Cardiac ventricle fibroblast (primary cell): Measurements from ENCODE around the gene FDXACB1. TPM values are rescaled to one million over a fixed set of nuclear protein-coding genes. Genes with fewer than 3 reads are reported as not detected.

Experiments
- total RNA-seq: library from RNA; depleted of rRNA; stranded (reverse); fragments of >200 nt; gene quantifications from 2 replicates; pipeline ENCODE4 v1.2.3, GENCODE V29; 2015

The FDXACB1 gene, protein sequence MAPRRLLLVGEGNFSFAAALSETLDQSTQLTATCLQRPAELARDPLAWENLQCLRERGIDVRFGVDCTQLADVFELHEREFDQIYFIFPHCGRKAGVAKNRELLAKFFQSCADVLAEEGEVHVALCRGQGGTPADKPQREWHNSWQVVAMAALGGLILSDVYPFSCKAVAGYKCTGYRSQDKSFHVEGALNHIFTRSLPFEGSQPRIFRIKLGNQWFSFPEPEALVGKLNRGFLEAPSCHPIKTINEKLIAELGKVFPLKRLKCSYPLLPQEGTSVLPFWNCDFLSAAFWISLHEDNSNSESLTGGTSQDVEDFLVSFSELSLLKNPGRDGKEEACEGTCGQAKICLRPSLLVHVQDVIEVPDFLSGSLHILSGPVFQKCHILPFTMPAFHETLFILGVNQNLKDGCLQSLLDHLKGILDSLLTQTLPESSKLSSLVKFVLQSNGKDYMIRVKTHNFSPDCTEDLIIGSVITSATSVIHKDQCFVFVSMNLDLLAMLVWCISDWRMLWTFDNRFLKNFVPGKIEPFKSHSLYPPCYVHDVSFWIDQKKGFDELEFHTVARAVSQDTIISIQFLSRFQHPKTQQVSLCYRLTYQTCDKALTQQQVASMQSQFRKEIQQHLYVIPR
- total RNA-seq = 1.5 and 2.5 TPM in 2 replicates

DNA sequence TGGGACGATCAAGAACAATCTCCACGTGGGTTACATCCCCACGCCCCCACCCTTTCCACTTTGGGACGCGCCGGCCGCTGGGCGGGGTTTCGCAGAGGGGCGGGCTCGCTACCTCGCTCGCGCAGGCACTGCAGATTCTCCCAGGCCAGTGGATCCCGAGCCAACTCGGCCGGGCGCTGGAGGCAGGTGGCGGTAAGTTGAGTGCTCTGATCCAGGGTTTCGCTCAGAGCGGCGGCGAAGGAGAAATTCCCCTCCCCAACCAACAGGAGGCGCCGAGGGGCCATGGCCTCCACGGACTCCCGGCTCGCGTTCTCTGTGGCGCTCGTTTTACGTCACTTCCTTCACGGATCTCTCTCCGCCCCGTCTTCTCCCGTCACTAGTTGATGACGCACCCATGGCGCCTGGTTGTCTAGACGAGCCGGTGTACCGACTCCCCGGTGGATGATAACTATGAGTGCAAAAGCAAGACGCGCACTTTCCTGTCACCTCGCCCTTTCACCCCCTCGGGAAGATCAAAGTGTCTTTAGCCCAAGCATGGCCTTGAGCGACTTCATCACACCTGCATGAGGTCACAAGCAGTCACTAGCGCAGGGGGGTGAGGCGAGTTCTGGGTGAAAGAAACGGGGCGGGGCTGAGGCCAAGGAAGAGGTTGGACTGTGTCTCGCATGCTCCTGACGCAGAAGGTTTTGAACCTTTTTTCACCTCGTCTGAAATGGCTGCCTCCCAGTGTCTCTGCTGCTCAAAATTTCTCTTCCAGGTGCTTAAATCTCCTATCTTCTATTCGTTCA lies at the start of gene FDXACB1, which contains the start of gene CFAP68:
Gene FDXACB1, minus strand, starts transcription at position 317 of the 788 bp plus-strand sequence. Its CDS starts 33 bp downstream, at position 284.
Gene CFAP68, plus strand, starts transcription at position 693 of the 788 bp plus-strand sequence. Its CDS starts 20 bp downstream, at position 713.

DNA sequence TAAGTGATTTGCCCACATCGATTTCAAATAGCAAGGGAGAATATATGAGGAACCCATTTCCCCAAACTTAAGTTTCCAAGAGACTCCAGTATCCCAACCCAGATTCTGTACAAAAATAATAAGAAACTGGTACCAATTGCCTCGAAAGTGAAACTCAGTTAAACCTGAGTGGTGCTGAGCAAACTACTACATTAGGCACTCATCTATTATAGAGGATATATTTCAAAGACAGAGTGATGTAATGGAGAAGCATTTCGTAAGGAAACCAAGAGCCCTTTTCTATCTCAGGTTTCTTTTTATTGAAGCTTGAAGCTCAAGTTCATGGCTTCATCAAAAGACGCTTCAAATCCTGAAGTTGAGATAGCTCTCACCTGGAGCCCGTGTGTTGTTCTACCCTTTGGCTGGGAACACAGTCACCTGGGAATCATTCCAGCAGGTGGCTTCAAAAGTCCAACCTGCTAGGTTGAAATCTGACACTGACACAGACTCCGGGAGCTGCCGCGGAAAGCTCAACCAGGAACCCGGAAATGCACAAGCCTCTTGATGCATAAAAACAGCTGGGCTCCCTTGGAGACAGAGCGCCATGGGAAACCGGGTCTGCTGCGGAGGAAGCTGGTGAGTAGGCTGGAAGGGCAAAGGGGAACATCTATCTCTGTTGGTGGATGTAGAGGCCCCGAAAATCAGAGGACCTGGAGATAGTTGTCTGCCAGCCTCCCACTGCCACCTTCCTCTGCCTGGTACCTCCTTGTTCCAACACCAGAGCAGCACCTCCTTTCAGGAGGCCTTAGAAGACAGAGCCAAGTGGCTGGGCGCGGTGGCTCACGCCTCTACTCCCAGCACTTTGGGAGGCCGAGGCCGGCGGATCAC lies 39.7 kb upstream of the FDXACB1 start, which contains the start of gene C11orf52:
Gene C11orf52, plus strand, starts transcription at position 524 of the 867 bp plus-strand sequence. Its CDS starts 60 bp downstream, at position 584.

DNA sequence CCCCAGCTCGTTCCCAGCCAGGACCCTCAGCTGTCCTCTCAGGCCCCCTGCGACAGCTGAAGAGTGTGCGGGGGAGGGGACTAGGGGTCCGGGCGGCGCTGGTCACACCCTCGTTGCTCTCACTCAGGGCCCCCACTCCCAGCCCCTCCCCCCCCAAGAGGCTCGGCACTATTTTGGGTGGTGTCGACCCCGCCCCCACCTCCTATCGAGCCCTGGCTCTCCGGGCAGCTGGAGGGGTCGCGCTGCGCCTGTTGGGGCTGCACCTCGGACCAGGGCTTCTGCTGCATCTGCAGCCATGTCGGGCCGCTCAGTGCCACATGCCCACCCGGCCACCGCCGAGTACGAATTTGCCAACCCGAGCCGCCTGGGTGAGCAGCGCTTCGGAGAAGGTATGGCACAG lies 33.6 kb upstream of the FDXACB1 start, which contains the start of gene HSPB2:
Gene HSPB2, plus strand, starts transcription at position 200 of the 400 bp plus-strand sequence. Its CDS starts 96 bp downstream, at position 296.

DNA sequence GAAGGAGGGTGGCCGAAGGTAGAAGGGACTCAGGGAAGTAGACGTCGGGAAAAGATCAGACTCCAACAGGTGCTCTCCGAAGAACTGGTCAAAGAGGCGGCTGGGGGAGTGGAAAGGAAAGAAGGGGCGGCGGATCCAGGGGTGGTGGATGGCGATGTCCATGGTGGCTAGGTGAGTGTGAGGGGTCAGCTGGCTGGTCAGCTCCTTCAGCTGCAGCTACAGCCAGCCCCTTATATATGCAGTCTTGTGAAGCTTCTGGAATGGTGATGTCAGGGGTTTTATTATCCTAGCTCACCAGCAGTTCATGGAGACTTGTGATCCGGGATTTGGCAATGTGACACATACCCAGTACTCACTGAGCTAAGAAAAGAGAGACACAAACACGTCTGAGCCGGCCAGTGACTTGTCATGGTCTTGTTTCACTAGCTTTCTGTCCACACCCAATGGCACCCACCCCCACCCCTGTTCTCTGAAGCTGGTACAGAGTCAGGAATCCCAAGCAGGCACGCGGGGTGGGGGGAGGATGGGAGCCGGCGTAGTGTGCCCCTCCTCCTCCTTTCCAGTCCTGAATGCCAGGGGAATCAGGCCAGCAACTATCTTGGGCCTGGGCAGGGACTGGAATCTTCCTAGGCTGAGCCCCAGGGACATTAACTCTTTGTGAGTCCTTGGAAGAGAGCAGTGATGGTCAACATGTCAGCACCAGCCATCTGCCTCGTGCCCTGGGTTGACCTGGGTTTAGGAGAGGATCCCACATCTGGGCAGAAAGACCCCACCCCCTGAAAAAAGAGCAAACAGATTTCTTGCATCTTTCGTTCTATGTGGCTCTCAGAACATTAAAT lies 32.8 kb upstream of the FDXACB1 start, which contains the start of gene CRYAB:
Gene CRYAB, minus strand, starts transcription at position 208 of the 839 bp plus-strand sequence. Its CDS starts 46 bp downstream, at position 162.

DNA sequence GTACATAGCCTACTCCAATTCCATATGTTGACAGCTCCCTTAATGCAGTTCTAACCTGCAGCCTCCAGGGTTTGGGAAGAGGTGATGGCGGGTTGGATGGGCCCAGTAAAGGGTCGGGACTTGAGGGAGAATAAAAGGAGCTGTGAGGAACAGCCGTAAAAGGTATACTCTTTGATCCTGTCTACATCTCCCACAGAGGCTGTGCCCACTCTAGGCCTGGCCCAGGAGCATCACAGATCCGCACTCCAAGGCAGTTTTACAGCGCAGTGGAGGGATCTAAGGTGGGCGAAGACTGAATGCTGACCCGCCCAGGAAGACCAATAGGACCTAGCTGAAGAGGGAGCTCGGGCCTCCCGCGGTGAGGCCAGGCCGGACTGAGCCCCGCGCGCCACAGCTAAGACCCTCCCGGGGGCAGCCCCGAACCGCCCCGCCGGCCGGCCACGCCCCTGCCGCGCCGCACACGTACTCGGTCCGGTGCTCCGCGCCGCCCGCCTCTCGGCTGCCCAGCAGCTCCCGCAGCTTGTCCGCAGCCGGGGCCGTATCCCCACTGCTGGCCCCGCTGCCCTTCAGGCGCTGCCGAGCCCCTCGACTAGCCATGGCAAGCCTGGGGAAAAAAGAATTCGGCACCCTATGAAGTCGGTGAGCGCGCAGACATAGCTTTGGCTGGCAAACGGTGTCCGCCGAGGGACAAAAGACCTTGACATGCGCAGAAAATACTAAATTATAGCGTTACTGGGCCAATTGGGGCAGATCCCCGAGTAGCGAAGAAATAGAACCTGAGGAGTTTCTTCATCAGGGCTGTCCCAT lies 7.9 kb downstream of the FDXACB1 start, which contains the start of gene ALG9:
Gene ALG9, minus strand, starts transcription at position 696 of the 807 bp plus-strand sequence. Its CDS starts 99 bp downstream, at position 597.

Other genes starting within 250 kb of the FDXACB1 start
- gene PPP2R1B, start 112.8 kb downstream of the FDXACB1 start, total RNA-seq = 6.2 and 12.4 TPM in 2 replicates
- gene ALG9, start 7.6 kb downstream of the FDXACB1 start, total RNA-seq = 13.5 and 18.2 TPM in 2 replicates
- gene CFAP68, start 376 bp upstream of the FDXACB1 start, total RNA-seq = 19.3 and 24.9 TPM in 2 replicates
- 53.4 and 56.3 TPM in 2 replicates for gene CRYAB, start 32.6 kb upstream of the FDXACB1 start, total RNA-seq
- 0.94 and 2.0 TPM in 2 replicates for gene HSPB2, start 33.6 kb upstream of the FDXACB1 start, total RNA-seq
- gene C11orf52, start 39.7 kb upstream of the FDXACB1 start, total RNA-seq = 1.4 and 2.2 TPM in 2 replicates
- 15.8 and 16.3 TPM in 2 replicates for gene DIXDC1, start 58.2 kb upstream of the FDXACB1 start, total RNA-seq
- gene DLAT, start 146.2 kb upstream of the FDXACB1 start, total RNA-seq = 14.0 and 15.3 TPM in 2 replicates
- gene PIH1D2, start 194.9 kb upstream of the FDXACB1 start, total RNA-seq = 0.87 and 1.8 TPM in 2 replicates
- gene NKAPD1, start 195.1 kb upstream of the FDXACB1 start, total RNA-seq = 13.3 and 18.9 TPM in 2 replicates
- gene TIMM8B, start 207.6 kb upstream of the FDXACB1 start, total RNA-seq = 35.3 and 36.7 TPM in 2 replicates
- gene SDHD, start 207.7 kb upstream of the FDXACB1 start, total RNA-seq = 88.9 and 89.9 TPM in 2 replicates